Activated T-cell treated with anti-CD3 and anti-CD28 coated beads for 1 hour (primary cell): ENCODE results near the gene RLN1.
"Not testable (repeated sequence)": the region's sequence is repeated elsewhere in the genome, so short reads cannot be mapped to it uniquely, and the experiment has no call there.

Experiments used
- DNase-seq: peaks from one replicate; pipeline ENCODE4 v3.0.0-alpha.2; 2020; ENCODE audit warnings: low read depth

Gene RLN1, protein sequence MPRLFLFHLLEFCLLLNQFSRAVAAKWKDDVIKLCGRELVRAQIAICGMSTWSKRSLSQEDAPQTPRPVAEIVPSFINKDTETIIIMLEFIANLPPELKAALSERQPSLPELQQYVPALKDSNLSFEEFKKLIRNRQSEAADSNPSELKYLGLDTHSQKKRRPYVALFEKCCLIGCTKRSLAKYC

GRCh38 chr9:5338992-5339981 lies at the start of gene RLN1:
RLN1 (minus strand) TSS chr9:5339876; CDS start chr9:5339746, 130 bp downstream.
- DNase-seq = not testable (repeated sequence)

GRCh38 chr9:5389109-5389732 lies 49.5 kb upstream of the RLN1 start:
- DNase-seq = no peak

DNA sequence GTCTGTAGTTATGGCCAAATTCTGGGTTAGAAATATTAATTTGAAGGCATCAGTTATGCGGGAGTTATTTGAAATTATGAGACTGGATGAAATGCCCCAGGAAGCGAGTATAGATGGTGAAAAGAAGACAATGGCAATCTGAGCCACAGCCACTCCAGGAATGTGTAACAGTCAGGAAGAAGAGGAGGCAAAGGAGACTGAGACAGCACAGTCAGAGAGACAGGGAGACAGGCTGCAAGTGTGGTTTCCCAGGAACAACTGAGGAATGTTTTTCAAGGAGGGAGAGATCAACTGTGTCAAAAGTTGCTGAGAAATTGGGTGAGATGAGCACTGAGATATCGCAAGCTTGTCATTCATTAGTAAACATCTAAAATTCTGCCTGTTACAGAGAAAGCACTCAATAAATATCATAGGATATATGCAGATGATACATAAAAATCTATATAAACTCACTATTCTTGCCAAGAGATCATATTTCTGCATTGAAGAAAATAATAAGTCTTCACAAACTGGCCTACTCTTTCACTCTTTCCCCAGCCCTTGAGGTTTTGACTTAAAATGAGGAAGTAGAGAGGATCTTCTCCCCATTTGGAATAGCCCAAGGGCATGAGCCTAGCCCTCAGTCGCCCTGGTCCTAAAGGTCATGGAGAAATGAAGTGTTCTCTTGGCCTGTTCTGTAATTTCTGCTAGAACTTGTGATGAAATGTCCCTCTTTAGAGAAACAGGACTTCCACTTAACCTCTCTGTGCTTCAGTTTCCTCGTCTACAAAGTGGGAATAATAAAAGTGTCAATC lies 48.5 kb upstream of the RLN1 start:
- DNase-seq = no peak

DNA sequence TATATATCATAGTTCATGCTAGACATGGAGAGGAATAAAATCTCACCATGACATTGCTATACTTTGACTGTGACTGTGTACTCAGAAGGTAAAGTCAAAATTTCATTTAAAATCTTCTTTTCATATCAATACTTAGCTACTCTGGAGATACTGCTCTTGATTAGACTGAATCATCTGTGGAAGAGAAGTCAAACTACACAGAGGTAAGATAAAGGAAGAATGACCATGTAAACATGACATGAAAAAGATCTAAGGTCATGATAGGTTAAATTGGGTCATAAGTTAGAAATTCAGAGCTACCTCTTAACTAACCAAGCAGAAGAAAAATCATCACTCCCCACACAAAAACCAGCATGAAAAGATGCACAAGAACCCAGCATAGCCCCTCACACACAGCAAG lies 44.8 kb upstream of the RLN1 start:
- DNase-seq = no peak

- no peak for DNase-seq
Observed at GRCh38 chr9:5382479-5382878, 42.8 kb upstream of the RLN1 start.

DNA sequence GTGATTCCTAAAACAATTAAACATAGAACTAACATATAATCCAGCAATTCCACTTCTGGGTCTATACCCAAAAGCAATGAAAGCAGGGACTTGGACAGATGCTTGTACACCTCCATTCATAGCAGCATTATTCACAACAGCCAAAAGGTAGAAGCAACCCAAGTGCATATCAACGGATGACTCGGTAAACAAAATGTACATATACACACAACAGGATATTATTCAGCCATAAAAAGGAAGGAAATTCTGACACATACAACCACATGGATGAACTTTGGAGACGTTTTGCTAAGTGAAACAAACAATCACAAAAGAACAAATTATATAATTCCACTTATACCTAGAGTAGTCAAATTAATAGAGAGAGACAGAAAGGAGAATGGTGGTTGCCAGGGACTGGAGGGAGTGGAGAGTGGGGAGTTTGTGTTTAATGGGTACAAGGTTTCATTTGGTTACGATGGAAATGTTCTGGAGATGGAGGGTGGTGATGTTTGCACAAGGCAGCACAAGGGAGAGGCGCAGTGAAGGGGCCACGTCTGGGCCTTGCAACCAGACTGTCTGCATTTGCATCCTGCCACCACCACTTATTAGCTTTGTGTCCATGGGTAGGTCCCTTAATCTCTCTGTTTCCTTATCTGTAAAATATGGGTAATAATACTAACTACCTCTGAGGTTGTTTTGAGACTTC lies 36.3 kb upstream of the RLN1 start:
- DNase-seq = no peak

DNA sequence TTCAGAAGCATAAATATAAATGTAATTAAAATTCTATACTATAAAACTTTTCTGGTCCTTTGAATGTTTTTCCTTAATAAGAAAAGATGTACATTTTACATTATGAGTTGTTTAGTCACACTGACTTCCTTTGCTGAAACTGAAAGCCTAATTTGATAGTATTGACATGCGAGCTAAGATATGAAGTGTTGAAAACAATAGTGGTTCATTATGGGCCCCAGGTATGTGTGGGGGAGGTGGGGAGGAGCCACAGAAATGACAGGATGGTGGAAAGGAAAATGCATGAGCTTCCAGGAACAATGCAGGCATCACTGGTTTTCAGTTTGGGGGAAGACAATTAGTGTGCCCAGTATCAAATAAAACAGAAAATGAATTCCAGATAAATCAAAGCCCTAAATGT lies 35.4 kb upstream of the RLN1 start:
- DNase-seq = no peak

GRCh38 chr9:5364294-5365024 lies 24.8 kb upstream of the RLN1 start:
- no peak for DNase-seq

DNA sequence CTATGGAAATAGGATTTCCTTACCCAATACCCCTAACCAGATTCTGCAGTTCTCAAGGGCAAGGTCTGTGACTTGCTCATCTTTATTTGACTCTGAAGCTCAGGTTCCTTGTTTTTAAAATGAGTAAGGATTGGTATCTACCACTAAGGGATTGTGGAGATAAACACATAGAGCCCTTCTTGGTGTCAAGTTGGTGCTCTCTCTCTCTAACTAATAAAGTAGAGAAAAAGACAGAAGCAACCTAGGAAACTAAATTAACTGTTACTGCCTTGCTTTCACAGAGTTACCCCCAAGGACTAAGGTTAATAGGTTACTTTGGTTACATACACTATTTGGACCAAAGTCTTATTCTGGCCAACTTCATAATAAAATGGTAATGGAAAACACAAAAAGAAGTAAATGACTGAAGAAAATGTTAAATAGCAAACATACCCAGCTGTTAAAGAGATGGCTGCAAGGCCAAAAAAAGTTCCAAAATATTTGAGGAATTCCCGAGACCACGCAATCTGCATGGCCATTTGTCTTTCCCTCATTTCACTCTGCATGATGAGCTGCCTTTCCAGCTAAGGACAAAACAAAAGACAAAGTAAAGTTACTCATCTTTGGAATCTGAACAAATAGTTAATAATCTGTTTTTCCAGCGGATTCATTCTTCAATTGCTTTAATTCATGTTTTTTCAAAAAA lies 21.8 kb upstream of the RLN1 start:
- no peak for DNase-seq

- no peak for DNase-seq
Observed at GRCh38 chr9:5360341-5360740, 20.7 kb upstream of the RLN1 start.

DNA sequence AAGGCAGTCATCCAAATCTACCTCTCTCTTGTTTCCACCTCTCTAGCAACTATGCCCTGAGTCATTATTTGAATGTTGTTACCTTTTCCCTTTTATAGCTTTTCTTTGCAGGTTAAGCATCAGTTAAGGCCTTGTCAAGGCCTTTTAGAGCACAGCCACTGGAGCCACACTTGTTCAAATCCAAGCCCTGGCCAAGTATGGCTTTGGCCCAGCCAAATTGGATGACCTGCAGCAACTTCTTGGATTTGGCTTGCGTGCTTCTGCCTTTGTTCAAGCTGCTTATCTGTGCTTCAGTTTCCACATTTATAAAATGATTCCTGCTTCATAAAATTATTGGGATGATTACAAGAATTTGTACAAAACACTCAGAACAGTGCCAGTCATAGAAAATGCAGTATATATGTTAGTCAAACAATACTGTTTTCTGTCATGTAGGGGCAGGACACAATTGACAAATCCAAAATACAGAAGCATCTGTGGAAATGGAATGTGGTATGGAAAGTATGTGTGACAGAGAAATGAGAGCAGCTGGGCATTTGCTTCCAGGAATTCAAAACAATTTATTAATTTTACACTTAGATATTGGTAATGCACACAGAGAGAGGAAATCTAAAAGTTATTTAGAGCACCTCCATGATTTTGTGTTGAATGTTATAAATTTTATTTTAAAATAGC lies 17.9 kb upstream of the RLN1 start:
- DNase-seq = no peak

GRCh38 chr9:5355817-5356216 lies 16.1 kb upstream of the RLN1 start:
- no peak for DNase-seq

DNA sequence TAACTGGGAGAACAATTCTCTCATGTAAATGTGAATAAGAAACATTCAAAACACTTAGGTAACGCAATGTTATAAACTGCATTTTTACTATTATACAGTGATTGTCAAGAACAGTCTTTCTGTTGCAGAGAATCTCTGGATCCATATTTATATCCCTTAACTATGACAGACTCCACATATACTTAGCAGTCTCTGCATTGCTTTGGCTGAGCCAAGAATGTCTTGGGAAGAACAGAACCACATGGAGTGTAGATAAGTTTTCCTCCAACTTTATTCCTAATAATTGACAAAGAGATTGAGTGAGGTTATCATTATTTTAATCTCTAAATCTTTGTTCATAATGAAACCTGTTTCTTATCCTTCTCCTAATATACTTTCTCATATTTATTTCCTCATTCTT lies 15.6 kb upstream of the RLN1 start:
- DNase-seq = no peak

GRCh38 chr9:5354184-5354583 lies 14.5 kb upstream of the RLN1 start:
- no peak for DNase-seq

GRCh38 chr9:5352637-5353248 lies 13.1 kb upstream of the RLN1 start:
- DNase-seq = no peak

GRCh38 chr9:5336688-5337087 lies 3.0 kb downstream of the RLN1 start:
- DNase-seq = no peak

DNA sequence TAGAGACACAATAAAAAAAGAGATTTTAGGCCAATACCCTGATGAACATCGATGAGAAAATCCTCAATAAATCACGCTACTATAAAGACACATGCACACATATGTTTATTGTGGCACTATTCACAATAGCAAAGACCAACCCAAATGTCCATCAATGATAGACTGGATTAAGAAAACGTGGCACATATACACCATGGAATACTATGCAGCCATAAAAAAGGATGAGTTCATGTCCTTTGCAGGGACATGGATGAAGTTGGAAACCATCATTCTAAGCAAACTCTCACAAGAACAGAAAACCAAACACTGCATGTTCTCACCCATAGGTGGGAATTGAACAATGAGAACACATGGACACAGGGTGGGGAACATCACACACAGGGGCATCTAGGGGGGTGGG lies 8.4 kb downstream of the RLN1 start:
- DNase-seq = not testable (repeated sequence)

GRCh38 chr9:5326893-5327548 lies 12.7 kb downstream of the RLN1 start:
- DNase-seq = peak; percentile 12

DNA sequence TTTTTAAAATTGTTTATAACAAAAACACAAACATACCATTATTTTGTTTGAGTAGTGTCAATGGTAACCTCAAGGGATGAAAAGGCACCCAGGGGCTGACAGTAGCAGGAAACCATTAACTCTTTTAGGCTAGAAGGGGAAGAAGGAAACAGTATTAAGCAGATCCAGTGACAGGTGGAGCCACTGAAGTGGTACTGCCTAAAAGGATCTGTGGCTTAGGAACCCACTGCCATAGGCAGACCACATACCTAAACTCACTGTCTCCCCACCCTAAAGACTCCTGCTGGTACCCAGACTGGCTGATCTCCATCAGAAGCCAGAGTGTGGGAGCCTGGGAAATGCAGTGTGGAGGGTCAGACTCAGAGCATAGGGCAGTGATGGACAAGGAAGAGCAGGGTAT lies 13.5 kb downstream of the RLN1 start:
- DNase-seq = no peak
